ENCODE data around the gene GRIK1. TPM values are rescaled to one million over a fixed set of nuclear protein-coding genes. Genes with fewer than 3 reads are reported as not detected.

Gene GRIK1
- total and polyA plus RNA-seq, 12 donors, result not detected

- Histone ChIP-seq H3K4me1 (no peaks in the 10 kb centered on the region), H3K9me3 (no peaks in the 10 kb centered on the region), H3K36me3 (no peaks in the 10 kb centered on the region), H3K27me3 (peaks cover 0 to 4% (median 0%) of the 10 kb centered on the region in 7 donors), H3K27ac (no peak overlapping the region), H3K4me3 (no peak overlapping the region)
- WGBS, 2 donors, result 76 to 80% methylated on average over 3 of the region's 3 CpGs
- TF ChIP-seq CTCF (IDR thresholded peaks at IDR 0.05), result no peak
- ATAC-seq, result no peak
- intact Hi-C loops (cut with DNase I), result no loop called here
- DNase-seq, result no peak
These were observed 42.9 kb downstream of the GRIK1 start for GRCh38 chr21:29896884-29897283.

GRCh38 chr21:29893687-29894086, 46.1 kb downstream of the GRIK1 start:
- intact Hi-C loops (cut with DNase I), result no loop called here
- no peak overlapping the region for H3K27ac ChIP-seq
- H3K27me3 ChIP-seq, result peaks cover 0 to 4% (median 0%) of the 10 kb centered on the region in 7 donors
- no peak overlapping the region for H3K4me3 ChIP-seq
- no peaks in the 10 kb centered on the region for H3K36me3 ChIP-seq
- ATAC-seq (no peak), DNase-seq (no peak)
- H3K4me1 ChIP-seq, result no peaks in the 10 kb centered on the region
- H3K9me3 ChIP-seq, result no peaks in the 10 kb centered on the region
- no peak for TF ChIP-seq CTCF (IDR thresholded peaks at IDR 0.05)
- 91 to 96% methylated on average over 3 of the region's 3 CpGs for WGBS, 2 donors

- Histone ChIP-seq H3K27ac (no peak overlapping the region), H3K9me3 (no peaks in the 10 kb centered on the region), H3K27me3 (peaks cover 0 to 4% (median 0%) of the 10 kb centered on the region in 7 donors), H3K36me3 (no peaks in the 10 kb centered on the region), H3K4me3 (no peak overlapping the region), H3K4me1 (no peaks in the 10 kb centered on the region)
- 60 to 74% methylated on average over 6 of the region's 6 CpGs for WGBS, 2 donors
- intact Hi-C loops (cut with DNase I), result no loop called here
- DNase-seq (no peak), ATAC-seq (peak in 1 of 8 donors; percentile 68)
- TF ChIP-seq CTCF (IDR thresholded peaks at IDR 0.05), result no peak
These were observed 47.4 kb downstream of the GRIK1 start for GRCh38 chr21:29892379-29892778.

GRCh38 chr21:29888437-29888836, 51.4 kb downstream of the GRIK1 start:
- 56 to 61% methylated on average over 2 of the region's 2 CpGs for WGBS, 2 donors
- Histone ChIP-seq H3K4me3 (no peak overlapping the region), H3K27ac (no peak overlapping the region), H3K36me3 (no peaks in the 10 kb centered on the region), H3K27me3 (peaks cover 0 to 10% (median 0%) of the 10 kb centered on the region in 7 donors), H3K9me3 (no peaks in the 10 kb centered on the region), H3K4me1 (no peaks in the 10 kb centered on the region)
- ATAC-seq (no peak), DNase-seq (no peak)
- no peak for TF ChIP-seq CTCF (IDR thresholded peaks at IDR 0.05)
- intact Hi-C loops (cut with DNase I), result no loop called here

Measured in heart right ventricle (tissue), 16 donors.